GM19043 (cell line): ENCODE measurements around the gene TRPT1.

ENCODE experiments used
- ATAC-seq: cut with Tn5 transposase; IDR thresholded peaks from one replicate; pipeline ENCODE4 v1.9.1; 2021; ENCODE audit warnings: low read depth; ENCODE audit not compliant: unreplicated experiment

TRPT1 gene

GRCh38 chr11:64245797-64246620 is 20.0 kb upstream of the TRPT1 start:
- ATAC-seq: no peak

DNA sequence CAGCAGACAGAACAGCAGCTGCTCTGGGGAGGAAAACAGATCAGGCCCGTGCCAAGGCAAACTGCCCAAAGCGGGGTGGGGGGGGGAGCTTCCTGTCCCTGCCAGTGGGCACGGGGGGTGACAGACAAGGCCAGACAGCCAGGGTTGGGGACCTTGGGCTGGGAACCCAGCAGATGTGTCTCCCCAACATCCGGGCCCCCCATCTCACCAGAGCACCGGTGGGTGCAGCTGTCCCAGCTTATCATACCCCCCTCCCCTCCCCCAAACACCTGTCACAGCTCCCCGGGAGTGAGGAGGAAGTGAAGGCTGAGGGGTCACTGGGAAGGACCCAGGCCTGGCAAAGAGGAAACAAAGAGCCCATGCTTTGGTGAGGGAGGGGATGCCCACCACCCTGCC is 19.4 kb upstream of the TRPT1 start:
- no peak for ATAC-seq

GRCh38 chr11:64244966-64245365 is 19.0 kb upstream of the TRPT1 start:
- ATAC-seq: no peak

- ATAC-seq: no peak
These were observed 18.1 kb upstream of the TRPT1 start for GRCh38 chr11:64244107-64244506.

GRCh38 chr11:64243236-64243854 is 17.4 kb upstream of the TRPT1 start:
- ATAC-seq: no peak

DNA sequence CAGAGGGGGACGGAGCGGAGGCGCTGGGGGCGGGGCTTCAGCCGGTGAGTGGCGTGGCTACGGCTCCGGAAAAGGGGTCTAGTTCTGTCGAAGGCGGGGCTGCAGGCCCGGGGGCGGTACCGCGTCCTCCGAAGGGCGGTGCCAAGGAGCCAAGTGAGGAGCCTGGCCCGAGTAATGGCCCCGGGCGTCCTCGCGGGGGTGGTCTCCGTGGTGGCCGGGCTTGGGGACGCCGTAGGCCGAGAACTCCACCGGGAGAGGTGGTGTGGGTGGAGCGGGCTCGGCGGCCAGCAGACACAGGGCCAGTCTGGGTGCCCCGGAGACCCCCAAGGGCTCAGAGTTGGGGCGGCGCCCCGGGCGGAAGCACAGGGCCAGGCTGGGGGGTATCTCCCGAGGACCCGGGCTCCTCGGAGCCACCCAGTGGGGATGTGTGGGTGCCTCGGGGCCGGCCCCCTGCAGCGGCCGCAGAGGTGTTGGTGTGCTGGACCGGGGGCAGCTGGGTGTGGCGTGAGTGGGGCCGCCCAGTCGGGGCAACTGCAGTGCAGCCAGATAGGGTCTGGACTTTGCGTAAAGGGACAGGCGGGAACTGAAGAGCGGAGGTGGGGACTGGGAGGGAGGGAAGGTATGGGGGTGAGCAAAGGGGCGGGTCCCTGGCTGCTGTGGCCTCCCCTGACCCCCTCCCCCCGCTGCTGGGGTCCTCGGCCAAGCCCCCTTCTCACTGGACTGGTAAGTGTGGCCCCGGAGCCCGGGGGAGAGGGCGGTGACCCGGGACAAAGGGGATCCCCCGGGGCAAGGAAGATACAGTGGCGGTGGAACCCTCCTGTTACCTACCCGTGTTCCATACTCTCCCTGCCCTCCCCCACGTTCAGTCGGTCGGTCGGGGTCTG is 15.7 kb upstream of the TRPT1 start:
- ATAC-seq: peak; percentile 53

GRCh38 chr11:64241241-64241490 is 15.2 kb upstream of the TRPT1 start:
- peak; percentile 56 for ATAC-seq

- ATAC-seq: peak; percentile 34
These were observed 14.7 kb upstream of the TRPT1 start, which contains the start of gene FKBP2 for GRCh38 chr11:64240435-64241240. Gene FKBP2 (plus strand): TSS chr11:64241095. CDS start chr11:64242388, 1,293 bp downstream.

GRCh38 chr11:64239662-64240434 is 13.9 kb upstream of the TRPT1 start:
- ATAC-seq: no peak

GRCh38 chr11:64238999-64239398 is 13.0 kb upstream of the TRPT1 start:
- ATAC-seq: no peak

- no peak for ATAC-seq
These were observed 12.1 kb upstream of the TRPT1 start for GRCh38 chr11:64238076-64238475.

GRCh38 chr11:64237484-64237951 is 11.5 kb upstream of the TRPT1 start:
- ATAC-seq: no peak

GRCh38 chr11:64235437-64236161 is 9.6 kb upstream of the TRPT1 start:
- ATAC-seq: no peak

GRCh38 chr11:64234647-64235379 is 8.8 kb upstream of the TRPT1 start:
- ATAC-seq: no peak

GRCh38 chr11:64233913-64234586 is 8.1 kb upstream of the TRPT1 start, which contains the start of gene VEGFB:
Gene VEGFB (plus strand): TSS chr11:64234584. CDS start chr11:64234834, 250 bp downstream.
- ATAC-seq: no peak

- no peak for ATAC-seq
These were observed 7.0 kb upstream of the TRPT1 start for GRCh38 chr11:64232967-64233315.

- ATAC-seq: no peak
These were observed 6.4 kb upstream of the TRPT1 start for GRCh38 chr11:64232182-64232966.
